GM12865 (cell line): Measurements from ENCODE around the gene SYNJ2.

ENCODE experiments used
- DNase-seq: peaks from one replicate; pipeline ENCODE4 v3.0.0; 2010; ENCODE audit warnings: low read depth
- H3K4me3 ChIP-seq: 2 replicates; pipeline ENCODE4 v1.5.1; 2011; ENCODE audit warnings: mild to moderate bottlenecking, low read depth, low read length, control low read depth
- CTCF ChIP-seq: IDR thresholded peaks from 2 replicates; pipeline ENCODE4 v1.5.1; 2011; ENCODE audit warnings: low read length, control low read depth, low read depth, inconsistent platforms; ENCODE audit not compliant: insufficient read depth; ENCODE audit errors: missing control alignments

SYNJ2 gene

GRCh38 chr6:158080849-158081656 lies 99.4 kb downstream of the SYNJ2 start:
- no peak for DNase-seq
- no peak for TF ChIP-seq CTCF

GRCh38 chr6:158081657-158081935 lies 99.9 kb downstream of the SYNJ2 start:
- DNase-seq, result no peak
- H3K4me3 ChIP-seq, result no peak overlapping the region
- TF ChIP-seq CTCF, result no peak

More at GRCh38 chr6:158080849-158081656, 99.4 kb downstream of the SYNJ2 start:
- H3K4me3 ChIP-seq, result no peak overlapping the region

DNA sequence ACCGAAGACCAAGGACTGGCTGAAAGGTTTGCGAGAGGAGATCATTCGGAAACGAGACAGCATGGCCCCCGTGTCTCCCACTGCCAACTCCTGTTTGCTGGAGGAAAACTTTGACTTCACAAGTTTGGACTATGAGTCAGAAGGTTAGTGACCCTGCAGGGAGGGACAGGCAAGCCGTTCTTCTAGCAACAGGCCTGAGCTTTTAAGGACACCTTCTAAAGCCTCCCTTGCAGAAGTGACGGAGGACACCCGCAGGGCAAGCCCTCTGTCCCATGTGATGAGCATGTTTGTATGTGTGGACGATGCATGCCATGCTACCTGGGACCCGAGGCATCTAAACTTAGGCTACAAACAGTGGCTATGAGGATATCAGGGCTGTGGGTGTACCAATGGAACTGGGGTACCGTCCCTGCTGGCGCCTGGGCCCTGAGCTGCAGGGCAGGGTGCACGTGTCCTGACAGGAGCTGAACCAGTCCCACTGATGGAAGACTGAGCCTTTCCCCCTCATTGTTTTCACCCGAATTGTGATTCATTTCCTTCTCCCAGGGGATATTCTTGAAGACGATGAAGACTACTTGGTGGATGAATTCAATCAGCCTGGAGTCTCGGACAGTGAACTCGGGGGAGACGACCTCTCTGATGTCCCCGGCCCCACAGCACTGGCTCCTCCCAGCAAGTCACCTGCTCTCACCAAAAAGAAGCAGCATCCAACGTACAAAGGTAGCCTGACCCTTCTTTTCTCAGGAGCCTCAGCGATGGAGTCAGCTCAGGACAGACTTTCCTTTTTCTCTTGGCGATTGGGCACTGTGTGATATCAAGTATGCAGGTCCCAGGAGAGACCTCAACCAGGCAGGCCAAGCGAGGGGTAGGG lies 102.0 kb downstream of the SYNJ2 start:
- no peak overlapping the region for H3K4me3 ChIP-seq
- TF ChIP-seq CTCF, result no peak
- DNase-seq, result no peak

DNA sequence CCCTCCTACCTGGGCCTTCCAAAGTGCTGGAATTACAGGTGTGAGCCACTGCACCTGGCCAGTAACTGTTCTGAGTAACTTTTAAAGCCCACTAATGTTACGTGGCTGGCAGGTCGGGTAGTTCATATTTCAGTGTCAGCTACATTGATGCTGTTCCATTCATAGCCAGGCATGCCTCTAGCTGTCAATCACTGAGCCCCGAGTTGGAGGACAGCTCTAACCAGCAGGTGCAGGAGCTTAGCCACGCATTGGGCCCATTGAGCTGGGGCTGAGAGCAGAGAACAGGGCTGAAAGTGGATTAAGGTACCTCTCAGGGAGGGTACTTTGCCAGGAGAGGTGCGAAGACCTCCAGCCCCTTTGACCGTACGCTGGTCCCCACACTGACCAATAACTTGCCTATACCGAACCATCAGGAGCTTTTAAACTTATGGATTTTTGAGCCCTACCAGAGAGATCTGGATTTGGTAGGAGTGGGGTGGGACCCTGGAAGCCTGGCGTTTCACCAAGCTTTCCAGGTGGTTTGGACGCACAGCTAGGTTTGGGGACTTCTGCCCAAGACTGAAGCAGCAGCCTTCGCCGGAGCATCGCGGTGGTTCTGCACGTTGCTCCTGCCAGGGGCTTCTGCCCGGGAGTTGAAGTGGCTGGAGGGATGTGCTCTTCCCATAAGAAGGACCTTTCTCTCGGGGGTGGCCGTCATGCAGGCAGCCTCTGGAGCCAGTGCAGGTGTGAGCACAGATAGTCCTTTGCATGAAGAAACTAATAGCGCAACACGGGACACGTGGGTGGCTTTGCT lies 103.8 kb downstream of the SYNJ2 start:
- DNase-seq, result no peak
- no peak for TF ChIP-seq CTCF
- no peak overlapping the region for H3K4me3 ChIP-seq

DNA sequence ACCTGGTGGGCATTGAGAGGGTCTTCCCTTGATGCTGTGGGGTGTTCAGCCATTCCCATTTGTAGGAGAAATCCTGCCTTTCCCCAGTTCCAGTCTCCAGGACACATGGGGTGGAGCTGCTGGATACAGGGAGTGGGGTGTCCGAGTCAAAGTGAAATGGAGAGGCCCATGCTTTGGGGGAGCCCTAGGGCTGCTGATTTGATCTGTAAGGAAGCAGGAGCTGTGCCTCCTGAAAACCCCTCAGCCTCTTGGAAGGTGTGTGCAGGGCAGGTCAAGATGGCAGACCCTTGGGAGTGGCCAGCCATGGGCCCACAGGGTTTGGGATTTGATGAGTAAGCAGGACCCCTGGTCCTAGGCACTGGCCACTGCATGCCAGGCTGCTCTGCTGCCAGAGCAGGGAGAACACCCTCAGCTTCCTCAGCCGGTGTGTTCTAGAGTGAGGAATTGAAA lies 104.4 kb downstream of the SYNJ2 start:
- TF ChIP-seq CTCF, result no peak
- H3K4me3 ChIP-seq, result no peak overlapping the region
- DNase-seq, result no peak

- peak; percentile 18 for DNase-seq
- no peak overlapping the region for H3K4me3 ChIP-seq
- TF ChIP-seq CTCF, result no peak
These were observed 105.0 kb downstream of the SYNJ2 start for GRCh38 chr6:158086504-158087223.
